Fibroblast of the conjunctiva (primary cell): ENCODE data around the gene VSIG4.

Source experiments
- DNase-seq: peaks from one replicate; pipeline ENCODE4 v3.0.0-alpha.2; 2010; ENCODE audit warnings: low read depth

VSIG4 gene

DNA sequence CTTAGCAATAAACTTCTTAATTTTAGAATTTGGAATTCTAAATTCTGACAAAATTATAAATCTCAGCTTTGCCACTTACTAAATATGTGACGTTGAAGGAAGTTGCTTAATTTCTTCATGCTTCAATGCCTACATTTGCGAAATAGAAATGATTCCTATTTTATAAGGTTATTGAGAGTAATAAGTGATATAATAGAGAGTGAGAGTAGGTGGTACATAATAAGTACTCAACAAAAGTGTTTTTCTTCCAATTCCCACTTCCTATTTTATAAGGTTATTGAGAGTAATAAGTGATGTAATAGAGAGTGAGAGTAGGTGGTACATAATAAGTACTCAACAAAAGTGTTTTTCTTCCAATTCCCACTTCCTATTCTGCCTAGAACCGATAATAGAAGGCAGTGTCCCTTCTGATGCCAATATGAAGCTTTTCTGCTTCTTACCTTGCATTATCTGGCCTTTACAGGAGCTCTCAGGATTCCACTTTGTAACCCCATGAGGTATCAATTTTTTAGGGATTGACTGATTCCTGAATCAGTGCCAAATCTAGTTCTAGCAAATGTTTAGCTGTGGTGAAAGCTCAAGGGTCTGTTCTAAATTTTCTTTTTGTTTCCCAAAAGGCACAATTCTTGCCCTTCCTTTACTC lies 31.4 kb downstream of the VSIG4 start:
- no peak for DNase-seq

DNA sequence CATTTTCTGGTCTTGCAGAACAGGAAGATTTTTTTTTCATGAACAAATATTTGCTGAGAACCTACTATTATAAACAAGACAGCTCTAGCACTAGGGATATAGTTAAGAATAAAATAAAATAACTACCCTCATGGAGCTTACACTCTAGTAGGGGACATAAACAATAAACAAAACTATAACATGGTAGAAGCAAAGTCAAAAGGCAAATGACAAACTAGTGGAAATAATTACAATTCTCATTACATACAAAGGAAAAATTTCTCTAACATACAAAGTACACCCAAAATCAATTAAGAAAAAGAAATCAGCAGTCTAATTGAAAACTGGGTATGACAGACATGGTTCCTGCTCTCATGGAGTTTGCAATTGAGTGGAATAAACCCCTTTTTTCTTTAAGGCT lies 32.0 kb downstream of the VSIG4 start:
- DNase-seq = no peak

DNA sequence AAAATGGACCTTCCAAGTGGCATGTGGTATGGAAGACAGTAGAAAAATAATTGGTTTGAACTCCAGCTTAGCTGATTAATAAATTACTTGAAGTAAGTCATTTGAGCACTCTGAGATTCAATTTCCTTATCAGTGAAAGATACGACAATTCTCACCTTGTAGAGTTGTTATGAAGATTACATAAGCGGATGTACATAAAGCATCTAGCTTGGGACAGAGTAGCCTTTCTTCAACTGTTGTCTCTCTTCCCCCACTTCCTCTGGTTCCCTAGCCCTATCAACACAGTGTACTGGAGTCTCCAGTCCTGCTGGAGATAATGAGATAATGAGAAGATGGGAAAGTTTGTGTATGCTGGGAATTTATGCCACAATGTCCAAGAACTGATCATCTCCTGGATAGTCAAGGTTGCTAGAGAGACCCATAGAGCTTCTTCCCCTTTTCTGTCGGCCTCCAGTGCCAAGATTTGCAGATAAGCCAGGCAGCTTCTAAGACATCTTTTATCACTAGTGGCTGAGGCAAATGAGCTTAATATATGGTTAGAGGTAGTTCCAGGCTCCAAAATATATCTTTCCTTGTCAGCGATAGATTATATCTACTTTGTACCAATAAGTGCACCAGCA lies 33.9 kb downstream of the VSIG4 start:
- no peak for DNase-seq

DNA sequence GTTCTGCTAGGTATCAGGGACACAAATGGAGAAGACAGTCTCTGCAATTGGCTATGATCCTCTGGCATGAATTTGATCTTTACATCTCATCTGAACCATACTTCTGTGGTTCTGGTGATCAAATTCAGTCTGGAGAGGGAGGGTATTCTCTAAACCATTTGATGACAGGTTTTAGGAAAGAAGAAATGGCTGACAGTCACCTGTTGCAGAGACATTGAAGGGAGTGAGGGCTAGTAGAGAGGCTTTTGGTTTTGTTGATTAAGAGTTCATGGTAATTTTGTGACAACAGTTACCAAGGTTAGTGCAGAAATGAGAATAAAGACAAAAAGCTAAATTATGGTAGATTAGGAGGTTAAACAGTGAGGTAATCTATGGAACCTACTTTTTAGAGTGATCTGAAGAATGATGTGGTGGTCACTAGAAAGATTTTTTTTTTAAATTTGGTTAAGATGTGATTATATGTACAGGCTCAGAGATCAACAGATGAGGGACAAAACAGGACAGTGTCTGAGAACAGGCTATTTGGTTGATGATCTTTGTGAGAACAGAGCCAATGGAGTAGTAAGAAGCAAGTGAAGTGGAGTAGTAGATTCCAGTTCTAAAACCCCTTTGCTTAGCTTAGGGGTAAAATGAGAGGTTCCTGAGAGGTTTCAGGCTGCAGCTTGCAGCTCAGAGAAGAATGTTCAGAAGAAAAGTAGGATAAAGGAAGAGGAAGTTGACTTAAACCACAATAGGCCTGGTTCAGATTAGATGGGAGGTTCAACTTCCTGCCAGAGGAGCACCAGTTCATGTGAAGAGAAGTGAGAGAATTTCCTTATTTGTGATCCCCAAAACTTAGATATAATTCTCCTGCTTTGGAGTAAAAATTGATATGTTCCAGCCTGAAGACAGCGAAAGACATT lies 34.7 kb downstream of the VSIG4 start:
- DNase-seq = no peak

DNA sequence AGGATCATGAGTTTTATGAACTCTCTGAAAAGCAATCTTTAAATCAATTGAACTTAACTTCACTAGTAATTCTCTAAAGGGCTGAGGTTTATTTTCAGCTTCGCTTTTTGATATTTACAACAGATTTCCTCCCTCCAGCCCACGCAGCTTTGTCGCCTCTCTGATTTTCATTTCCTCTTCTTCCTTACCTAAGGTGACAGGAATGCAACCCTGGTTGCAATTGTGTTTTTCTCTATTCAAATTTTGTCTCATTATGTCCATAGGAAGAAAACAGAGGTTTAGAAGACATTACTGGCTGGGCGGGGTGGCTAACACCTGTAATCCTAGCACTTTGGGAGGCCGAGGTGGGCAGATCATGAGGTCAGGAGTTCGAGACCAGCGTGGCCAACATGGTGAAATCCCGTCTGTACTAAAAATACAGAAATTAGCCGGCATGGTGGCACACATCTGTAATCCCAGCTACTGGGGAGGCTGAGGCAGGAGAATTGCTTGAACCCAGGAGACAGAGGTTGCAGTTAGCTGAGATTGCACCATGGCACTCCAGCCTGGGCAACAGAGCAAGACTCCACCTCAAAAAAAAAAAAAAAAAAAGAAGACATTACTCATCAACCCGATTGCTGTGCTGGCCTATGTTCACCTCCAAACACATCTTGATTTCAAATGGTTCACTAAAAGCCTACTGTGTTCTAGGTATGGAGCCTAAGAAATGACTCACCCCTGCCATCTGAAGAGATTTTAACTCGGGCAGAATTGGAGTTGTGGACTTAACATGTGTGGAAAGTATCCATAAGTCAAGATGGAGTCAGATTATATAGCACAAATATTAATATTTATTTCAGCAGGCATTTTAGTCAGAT lies 36.8 kb downstream of the VSIG4 start:
- DNase-seq = no peak

DNA sequence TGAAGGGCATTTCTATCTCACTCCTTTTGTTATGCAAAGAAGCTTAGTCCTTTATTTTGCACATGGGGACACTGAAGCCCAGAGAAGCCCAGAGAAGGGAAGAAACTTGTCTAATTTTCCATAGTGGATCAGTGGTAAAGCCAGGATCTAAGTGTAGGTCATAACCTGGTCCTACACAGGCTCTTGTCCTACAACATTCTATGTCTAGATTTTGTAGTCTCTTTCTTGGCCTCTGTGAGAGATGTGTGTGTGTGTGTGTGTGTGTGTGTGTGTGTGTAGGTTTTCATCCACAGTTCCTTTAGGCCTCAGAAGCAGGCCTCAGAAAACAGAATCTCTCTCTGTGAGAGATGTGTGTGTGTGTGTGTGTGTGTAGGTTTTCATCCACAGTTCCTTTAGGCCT lies 38.3 kb downstream of the VSIG4 start:
- no peak for DNase-seq

DNA sequence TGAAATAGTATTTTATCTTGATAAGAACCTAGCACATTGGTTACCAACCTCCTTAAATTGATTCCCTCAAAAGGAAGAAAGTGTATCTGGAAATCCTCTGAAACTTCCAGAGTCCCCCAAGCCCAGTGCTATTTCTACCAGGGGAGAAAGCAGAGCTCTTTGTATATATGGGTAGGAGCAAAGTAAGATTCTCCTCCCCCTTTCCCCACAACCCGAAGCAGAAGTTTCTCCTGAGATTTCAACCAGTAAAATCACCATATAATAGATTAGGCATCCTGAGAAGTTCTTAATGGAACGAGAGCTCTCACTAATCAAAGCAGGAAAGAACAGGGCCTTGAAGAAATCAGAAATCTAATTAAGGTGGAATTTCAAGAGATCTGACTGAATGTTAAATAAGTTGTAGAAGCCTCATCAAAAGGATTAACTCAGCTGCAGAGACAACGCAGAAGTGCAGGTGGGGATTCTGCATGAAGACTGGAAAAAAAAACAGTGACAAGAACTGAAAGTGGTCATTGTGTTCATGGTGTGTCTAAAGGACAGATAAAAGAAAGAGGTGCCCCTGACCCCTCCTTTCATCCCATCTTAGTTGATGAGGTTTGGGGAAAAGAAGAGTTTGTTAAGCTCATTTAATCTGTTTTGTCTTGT lies 39.1 kb downstream of the VSIG4 start:
- no peak for DNase-seq

DNA sequence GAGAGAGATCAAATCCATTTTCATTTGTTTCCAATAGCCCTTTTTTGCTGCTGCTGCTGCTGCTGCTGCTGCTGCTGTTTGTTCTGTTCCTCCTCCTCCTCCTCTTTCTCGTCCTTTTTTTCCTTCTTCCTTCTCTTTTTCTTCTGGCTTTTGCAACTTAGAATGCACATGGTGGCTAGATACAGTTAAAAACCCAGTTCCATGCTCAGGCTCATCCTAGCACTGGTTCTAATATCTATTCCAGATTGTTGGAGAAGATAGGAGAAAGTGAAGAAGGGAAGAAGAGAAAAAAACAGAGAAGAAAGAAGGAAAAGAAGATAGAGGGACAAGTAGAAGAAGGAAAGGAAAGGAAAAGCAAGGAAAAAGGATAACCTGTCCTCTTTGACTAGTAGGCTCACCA lies 39.7 kb downstream of the VSIG4 start:
- no peak for DNase-seq

DNA sequence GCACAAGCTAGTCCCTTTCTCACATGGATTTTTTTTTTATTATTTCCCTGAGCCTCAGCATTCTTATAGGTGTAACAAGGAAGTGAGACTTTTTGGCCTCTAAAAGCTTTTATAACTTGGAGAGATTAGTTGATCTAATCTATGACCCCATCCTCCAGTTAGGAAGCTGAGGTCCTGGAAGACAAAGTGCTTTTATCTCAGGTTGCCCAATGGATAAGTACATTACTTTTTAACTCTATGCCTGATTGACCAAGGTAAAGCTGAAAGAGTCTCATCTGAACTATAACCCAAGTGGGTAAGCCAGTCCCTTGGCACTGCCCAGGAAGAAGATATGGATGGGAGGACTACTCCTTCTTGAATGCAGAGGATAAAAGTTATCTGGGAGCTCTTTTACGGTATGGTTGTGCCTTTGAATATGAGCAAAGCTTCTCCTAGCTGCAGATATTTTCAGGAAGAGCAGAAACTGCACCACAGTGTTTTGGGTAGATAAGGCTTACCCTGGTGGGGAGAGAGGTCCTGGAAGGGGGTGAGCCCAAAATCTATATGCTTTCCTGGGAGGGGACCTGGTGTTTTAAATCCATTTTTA lies 40.2 kb downstream of the VSIG4 start:
- DNase-seq = no peak

DNA sequence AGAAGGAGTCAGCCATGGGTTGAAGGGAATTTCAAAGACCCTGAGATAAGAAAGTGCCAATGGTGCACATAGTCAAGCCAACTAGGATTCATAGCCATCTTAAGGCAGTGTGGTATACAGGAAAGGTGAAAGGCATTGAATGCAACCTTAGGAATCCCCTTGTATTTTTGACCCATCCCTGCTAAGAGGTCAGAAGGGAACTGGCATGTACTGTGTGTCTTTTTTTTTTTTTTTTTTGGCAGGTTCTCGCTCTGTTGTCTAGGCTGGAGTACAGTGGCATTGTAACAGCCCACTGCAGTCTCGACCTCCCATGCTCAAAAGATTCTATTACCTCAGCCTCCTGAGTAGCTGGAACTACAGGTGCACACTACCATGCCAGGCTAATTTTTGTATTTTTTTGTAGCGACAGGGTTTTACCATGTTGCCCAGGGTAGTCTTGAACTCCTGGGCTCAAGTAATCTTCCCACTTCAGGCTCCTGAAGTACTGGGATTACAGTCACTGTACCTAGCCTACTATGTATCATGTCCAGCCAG lies 40.8 kb downstream of the VSIG4 start:
- no peak for DNase-seq

DNA sequence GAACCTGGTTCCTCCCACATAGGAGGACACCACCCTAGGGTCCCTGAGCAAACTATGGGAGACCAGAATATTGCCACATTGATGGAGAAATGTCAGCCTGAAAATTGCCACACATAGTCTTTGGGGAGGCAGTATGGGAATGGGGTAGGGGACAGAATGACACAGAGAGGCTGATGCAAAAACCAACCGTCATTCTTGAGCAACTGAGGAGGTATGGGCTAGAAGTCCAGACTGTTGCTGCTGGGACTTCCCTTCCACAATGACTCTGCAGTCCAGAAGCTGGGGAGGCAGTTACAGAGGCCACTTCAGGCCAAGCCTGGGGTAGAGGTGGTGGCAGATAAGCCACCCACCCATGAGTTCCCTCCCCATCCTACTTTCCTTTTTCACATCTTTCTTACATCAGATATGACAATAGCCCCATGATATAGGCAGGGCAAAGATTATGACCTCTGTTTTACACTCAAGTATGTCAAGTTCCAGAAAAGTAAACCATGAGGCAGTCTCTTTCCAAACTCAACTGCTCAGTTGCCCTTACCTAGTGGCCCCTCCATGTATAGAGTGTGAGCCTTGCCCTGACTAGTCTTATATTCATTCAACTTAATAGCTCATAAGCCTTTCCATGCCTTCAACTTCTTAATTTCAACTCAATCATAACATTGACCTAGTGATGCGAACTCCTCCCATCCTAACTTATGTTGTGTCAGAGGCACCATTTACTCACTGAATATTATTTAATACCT lies 41.7 kb downstream of the VSIG4 start:
- no peak for DNase-seq

DNA sequence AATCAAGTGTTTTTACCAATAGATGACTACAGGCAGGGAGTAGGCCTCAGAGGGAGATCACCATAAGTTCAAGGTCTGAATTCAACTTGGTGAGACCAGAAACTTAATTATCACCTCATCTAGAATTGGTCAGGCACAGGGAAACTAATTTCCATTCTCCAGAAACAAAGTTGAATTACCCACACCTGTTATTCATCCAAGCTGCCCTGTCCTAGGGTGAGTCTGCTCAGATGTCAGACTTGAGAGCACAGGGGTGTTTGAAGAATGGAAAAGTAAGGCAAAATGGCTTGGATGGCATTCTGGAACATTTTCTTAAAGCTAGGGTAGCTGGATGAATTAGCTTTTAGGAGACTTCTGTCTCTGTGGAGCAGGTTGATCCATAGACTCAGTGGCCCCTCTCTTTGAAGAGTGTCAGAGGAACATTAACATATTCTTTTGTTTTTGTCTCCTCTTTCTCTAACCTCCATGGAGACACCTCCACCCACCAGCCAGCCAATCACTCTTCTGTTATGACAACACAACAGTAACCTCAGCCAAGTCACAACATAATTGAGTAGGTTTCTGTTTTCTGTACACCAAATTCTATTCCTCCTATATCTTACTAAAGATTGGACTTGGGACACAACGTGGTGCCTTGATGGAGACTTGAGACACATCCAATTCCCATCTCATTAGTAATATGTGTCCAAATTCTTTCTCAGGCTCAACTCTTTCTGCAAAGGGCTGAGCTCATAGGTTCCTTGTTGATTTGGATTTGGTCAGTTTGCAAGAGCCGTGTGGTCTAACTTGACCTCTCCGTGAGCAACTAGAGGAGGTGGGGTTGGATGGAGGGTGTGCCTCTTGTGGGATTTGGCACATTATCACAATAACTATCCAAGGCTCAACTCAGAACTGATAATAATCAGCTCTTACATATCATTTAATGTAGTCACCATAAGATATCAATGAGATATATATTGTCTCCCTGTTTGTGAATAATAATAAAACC lies 45.1 kb downstream of the VSIG4 start:
- no peak for DNase-seq

DNA sequence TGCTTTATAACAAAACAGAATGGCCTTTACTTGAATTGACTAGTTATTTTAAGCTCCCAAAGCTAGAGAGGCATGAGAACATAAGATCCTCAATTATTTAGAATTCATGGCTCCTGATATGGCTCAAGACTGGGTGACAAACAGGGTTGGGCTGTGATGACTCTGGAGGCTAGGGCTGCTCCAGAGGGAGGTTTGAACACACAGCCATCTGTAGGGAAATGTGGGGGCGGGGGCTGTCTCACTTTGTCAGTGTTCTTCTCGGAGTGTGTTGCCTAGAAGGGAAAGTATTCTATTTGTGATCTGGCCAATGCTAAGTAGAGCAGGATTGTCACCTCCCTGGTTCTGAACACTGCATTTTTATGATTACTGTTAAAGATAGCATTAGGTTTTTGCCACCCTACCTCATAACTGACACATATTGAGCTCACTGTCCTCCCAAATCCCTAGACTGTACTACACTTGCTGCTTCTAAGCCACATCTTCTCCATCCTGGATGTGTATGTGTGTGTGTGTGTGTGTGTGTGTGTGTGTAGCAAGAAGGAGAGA lies 45.9 kb downstream of the VSIG4 start:
- DNase-seq = no peak

DNA sequence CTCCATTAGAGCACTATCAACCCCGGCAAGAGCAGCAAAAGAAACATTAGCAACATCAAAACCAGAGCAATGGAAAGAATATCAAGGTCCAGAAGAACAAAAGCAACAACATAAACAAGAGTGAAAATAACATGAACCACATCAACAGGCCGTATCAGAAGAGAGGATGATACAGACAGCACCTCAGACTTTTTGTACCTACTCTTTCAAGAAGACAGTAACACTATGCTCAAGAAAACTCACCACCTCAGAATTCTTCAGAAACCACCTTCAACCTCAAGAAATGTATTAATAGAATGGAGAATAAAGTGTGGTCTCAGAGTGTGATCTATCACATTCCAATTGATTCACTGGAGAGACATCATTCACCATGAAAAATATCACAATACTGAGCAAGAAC lies 46.5 kb downstream of the VSIG4 start:
- DNase-seq = no peak

DNA sequence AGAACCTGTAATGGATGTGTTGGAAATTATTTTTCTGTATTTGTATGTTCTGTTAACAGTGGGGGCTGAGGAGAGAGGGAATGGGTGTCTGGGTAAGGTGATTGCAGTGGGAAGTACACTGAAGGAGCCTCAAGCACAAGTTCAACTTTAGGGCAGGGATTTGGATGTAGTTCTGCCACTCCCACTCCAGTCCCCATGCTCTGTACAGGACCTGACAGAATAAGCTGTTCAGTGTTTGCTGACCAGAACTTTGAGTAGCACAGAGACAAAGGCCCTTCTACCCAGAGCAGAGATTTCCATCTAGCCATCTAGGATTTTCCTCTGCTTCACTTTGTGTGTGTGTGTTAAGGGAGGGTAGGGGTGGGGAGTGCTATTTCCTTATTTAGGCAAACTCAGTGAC lies 49.2 kb downstream of the VSIG4 start:
- DNase-seq = no peak

DNA sequence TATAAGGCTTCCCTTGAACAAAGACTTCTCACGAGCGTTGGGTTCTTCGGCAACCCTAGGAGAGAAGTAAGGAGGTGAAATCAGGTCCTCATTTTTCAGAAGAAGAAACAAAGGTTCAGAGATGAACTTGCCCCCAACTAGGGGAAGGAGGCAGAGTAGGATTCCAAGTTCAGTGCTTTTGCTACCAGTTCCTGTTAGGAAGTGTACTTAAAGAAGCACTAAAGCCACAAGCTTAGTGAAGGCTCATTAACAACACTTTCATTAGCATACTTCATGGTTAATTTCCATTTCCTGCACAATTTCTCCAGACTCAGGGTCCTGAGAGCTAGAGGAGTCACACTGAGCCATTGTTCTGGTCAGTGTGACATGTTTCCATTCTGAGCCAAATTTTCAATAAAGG lies 52.1 kb downstream of the VSIG4 start:
- DNase-seq = no peak

DNA sequence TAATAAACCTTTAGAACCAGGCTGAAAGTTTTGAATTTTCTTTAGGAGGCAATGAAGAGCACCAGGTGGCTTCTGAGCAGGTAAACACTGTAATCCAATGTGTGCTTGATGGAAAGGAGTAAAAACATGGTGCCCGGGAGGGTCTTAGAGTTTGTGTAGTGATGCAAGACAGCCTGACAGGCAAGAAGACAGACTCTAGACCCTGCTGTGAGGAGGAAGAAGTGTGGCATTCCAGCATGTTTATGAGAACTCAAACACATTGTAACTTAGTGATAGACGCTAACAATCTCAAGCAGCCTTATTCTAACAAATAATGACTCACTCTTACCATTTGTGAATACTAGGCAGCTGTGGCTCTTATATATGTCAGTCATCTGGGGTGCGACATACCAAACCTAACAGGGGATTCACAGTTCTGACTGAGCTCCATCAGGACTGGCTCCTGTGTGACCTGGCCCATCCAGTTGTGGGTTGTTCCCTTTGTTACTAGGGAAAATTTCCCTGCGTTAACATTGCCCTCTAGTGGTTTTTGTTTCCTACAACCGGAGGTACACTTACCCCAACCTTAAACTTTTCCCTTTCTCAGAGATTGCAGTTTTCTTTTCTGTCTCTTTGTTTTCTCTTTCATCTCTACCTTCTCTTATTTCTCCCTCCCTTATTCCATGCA lies 53.8 kb downstream of the VSIG4 start:
- DNase-seq = peak; percentile 33

DNA sequence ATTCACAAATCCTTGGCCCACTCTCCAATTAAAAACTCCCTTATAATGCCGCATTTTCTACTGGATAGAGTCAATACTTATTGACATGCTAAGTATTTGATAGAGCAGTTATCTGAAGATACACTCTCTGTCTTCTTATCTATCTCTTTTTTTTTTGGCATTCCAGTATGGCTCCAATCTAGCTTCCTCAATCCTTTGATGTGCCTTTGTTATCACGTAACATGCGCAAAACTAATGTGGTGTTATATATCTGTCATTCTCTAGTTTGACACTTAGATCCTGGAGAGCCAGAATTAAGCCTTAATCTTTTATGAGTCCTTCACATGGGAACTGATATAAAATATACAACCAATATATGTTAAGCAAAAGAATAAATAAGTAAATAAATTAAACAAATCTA lies 54.7 kb downstream of the VSIG4 start:
- no peak for DNase-seq
